Astrocyte (in vitro differentiated cells and primary cell): ENCODE measurements around the gene TRAPPC2B.

ENCODE experiments used
- EZH2 ChIP-seq: IDR thresholded peaks from 2 replicates; pipeline ENCODE4 v1.6.1; 2012; ENCODE audit warnings: mild to moderate bottlenecking, low read length, inconsistent platforms; ENCODE audit not compliant: insufficient read depth
- TF ChIP-seq, protein P1 (sequence below): IDR thresholded peaks from 2 replicates; pipeline ENCODE4 v1.5.1; 2011; ENCODE audit warnings: low read depth, mild to moderate bottlenecking, inconsistent platforms, low read length, moderate library complexity; ENCODE audit not compliant: insufficient read depth

DNA sequence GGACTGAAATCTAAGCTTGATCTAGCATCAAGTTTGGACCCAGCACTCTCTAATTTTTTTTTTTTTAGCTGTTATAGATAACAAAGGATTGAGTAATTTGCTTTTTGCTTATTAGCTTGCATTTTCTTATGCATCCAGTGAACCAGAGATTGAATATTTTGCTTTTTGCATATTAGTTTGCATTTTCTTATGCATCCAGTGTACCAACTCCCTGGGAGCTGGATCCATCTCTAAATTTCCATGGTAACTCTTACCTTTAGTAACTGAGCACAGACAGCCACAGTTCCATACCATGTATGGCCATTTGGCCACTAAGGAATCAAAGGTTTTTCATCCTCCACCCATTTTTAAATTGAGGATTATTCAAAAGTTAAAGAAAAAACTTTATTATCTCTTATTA is 17.6 kb downstream of the TRAPPC2B start:
- TF ChIP-seq, protein P1, sequence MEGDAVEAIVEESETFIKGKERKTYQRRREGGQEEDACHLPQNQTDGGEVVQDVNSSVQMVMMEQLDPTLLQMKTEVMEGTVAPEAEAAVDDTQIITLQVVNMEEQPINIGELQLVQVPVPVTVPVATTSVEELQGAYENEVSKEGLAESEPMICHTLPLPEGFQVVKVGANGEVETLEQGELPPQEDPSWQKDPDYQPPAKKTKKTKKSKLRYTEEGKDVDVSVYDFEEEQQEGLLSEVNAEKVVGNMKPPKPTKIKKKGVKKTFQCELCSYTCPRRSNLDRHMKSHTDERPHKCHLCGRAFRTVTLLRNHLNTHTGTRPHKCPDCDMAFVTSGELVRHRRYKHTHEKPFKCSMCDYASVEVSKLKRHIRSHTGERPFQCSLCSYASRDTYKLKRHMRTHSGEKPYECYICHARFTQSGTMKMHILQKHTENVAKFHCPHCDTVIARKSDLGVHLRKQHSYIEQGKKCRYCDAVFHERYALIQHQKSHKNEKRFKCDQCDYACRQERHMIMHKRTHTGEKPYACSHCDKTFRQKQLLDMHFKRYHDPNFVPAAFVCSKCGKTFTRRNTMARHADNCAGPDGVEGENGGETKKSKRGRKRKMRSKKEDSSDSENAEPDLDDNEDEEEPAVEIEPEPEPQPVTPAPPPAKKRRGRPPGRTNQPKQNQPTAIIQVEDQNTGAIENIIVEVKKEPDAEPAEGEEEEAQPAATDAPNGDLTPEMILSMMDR, result no peak
- TF ChIP-seq EZH2, result no peak
